Measurements from ENCODE around the gene PTTG1IP. TPM values are rescaled to one million over a fixed set of nuclear protein-coding genes. Genes with fewer than 3 reads are reported as not detected.

PTTG1IP gene
- total RNA-seq, 2 donors from 2014 or later: 216 to 244 TPM

GRCh38 chr21:44854664-44855446, 18.6 kb downstream of the PTTG1IP start:
- Histone ChIP-seq H3K36me3 (peaks cover 3 to 31% of the 10 kb centered on the region in 2 donors), H3K9me3 (no peaks in the 10 kb centered on the region), H3K4me3 (no peak overlapping the region), H3K27me3 (replicated peaks; ENCODE audit: insufficient read depth) (no peaks in the 10 kb centered on the region), H3K4me1 (replicated peaks) (no peaks in the 10 kb centered on the region), H3K27ac (no peak overlapping the region)
- 86% methylated on average over 31 of the region's 31 CpGs for WGBS
- no peak for DNase-seq (ENCODE audit: low spot score)
- TF ChIP-seq POLR2AphosphoS5 (IDR thresholded peaks at IDR 0.05): no peak
- intact Hi-C loops (cut with DNase I): no loop called here

- 89% methylated on average over 14 of the region's 14 CpGs for WGBS
- no peak overlapping the region for H3K27ac ChIP-seq
Measured at GRCh38 chr21:44854391-44854663, 19.2 kb downstream of the PTTG1IP start.

GRCh38 chr21:44853601-44854390, 19.7 kb downstream of the PTTG1IP start:
- DNase-seq (ENCODE audit: low spot score): no peak
- no peaks in the 10 kb centered on the region for H3K27me3 ChIP-seq (replicated peaks; ENCODE audit: insufficient read depth)
- H3K4me3 ChIP-seq: no peak overlapping the region
- H3K27ac ChIP-seq: no peak overlapping the region
- TF ChIP-seq POLR2A (IDR thresholded peaks at IDR 0.05) (no peak), POLR2AphosphoS5 (IDR thresholded peaks at IDR 0.05) (no peak), CTCF (IDR thresholded peaks at IDR 0.05) (no peak)
- intact Hi-C loops (cut with DNase I): no loop called here
- 82% methylated on average over 34 of the region's 34 CpGs for WGBS
- H3K9me3 ChIP-seq: no peaks in the 10 kb centered on the region
- H3K4me1 ChIP-seq (replicated peaks): no peaks in the 10 kb centered on the region
- peaks cover 3 to 31% of the 10 kb centered on the region in 2 donors for H3K36me3 ChIP-seq

More at GRCh38 chr21:44854391-44854663, 19.2 kb downstream of the PTTG1IP start:
- DNase-seq (ENCODE audit: low spot score): no peak
- Histone ChIP-seq H3K36me3 (peaks cover 3 to 31% of the 10 kb centered on the region in 2 donors), H3K4me1 (replicated peaks) (no peaks in the 10 kb centered on the region), H3K4me3 (no peak overlapping the region), H3K27me3 (replicated peaks; ENCODE audit: insufficient read depth) (no peaks in the 10 kb centered on the region), H3K9me3 (no peaks in the 10 kb centered on the region)
- TF ChIP-seq POLR2A (IDR thresholded peaks at IDR 0.05) (no peak), CTCF (IDR thresholded peaks at IDR 0.05) (no peak), POLR2AphosphoS5 (IDR thresholded peaks at IDR 0.05) (no peak)
- intact Hi-C loops (cut with DNase I): no loop called here

GRCh38 chr21:44850905-44851657, 22.4 kb downstream of the PTTG1IP start:
- Histone ChIP-seq H3K27ac (no peak overlapping the region), H3K9me3 (no peaks in the 10 kb centered on the region), H3K27me3 (replicated peaks; ENCODE audit: insufficient read depth) (no peaks in the 10 kb centered on the region), H3K4me3 (no peak overlapping the region), H3K36me3 (peaks cover 3 to 30% of the 10 kb centered on the region in 2 donors), H3K4me1 (replicated peaks) (peaks cover 9% of the 10 kb centered on the region)
- TF ChIP-seq CTCF (IDR thresholded peaks at IDR 0.05): no peak
- no peak for TF ChIP-seq POLR2A (IDR thresholded peaks at IDR 0.05)
- TF ChIP-seq POLR2AphosphoS5 (IDR thresholded peaks at IDR 0.05): no peak
- DNase-seq (ENCODE audit: low spot score): no peak
- WGBS: 81% methylated on average over 26 of the region's 26 CpGs
- intact Hi-C loops (cut with DNase I): no loop called here

- no peak overlapping the region for H3K27ac ChIP-seq
- H3K27me3 ChIP-seq (replicated peaks; ENCODE audit: insufficient read depth): no peaks in the 10 kb centered on the region
- 79% methylated on average over 20 of the region's 20 CpGs for WGBS
- H3K9me3 ChIP-seq: no peaks in the 10 kb centered on the region
- intact Hi-C loops (cut with DNase I): no loop called here
- H3K4me3 ChIP-seq: no peak overlapping the region
- no peak for DNase-seq (ENCODE audit: low spot score)
- TF ChIP-seq POLR2A (IDR thresholded peaks at IDR 0.05): no peak
- no peak for TF ChIP-seq CTCF (IDR thresholded peaks at IDR 0.05)
- TF ChIP-seq POLR2AphosphoS5 (IDR thresholded peaks at IDR 0.05): no peak
- H3K4me1 ChIP-seq (replicated peaks): peaks cover 14% of the 10 kb centered on the region
- peaks cover 3 to 23% of the 10 kb centered on the region in 2 donors for H3K36me3 ChIP-seq
Measured at GRCh38 chr21:44850208-44850800, 23.2 kb downstream of the PTTG1IP start.

Data from prostate gland (tissue), 2 donors.